SIG-M5 (cell line): ENCODE measurements around the gene ARHGEF19.
"Not testable (repeated sequence)": the region's sequence is repeated elsewhere in the genome, so short reads cannot be mapped to it uniquely, and the experiment has no call there.

Experiments
- DNase-seq: peaks from one replicate; lab custom pipeline; 2025; lab: John Stamatoyannopoulos, UW

Gene ARHGEF19

DNA sequence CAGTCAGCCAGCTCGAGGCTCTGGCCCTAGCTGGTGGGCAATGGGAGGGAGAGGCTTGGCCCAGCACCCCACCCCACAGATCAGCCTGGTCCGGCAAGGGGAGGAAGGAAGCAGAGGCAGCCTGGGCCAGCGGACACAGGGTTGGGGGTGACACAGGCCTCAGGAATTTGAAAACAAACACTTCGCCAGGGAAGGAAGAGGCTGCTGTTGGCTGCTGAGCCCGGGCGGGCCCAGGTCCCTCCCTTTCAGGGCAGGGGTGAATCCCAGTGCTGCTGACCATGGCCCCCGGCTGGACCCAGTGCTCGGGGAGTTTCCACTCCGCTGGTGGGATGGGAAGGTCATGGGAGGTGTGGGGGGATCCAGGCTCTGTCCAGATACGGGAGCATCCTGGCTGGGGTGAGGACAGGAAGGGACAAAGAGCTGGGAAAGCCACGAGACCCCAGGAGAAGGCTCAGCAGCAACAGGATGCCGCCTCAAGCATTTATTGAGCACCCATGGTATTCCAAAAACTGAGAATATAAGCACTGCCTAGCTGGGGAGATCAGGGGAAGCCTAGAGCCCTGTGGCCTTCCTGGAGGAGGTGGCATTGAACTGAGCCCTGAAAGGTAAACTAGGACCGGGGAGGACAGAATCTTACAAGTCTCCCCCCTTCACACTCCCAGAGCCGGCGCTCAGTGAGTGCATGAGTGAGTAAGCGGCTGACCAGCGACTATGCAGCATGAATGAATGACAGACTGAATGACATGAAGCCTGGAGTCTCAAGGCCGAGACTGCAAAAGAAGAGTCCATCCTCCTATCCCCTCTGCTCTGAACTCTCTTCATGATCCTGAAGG, 30.3 kb downstream of the ARHGEF19 start:
- DNase-seq: no peak

GRCh38 chr1:16180291-16180824, 32.1 kb downstream of the ARHGEF19 start:
- DNase-seq: no peak

DNA sequence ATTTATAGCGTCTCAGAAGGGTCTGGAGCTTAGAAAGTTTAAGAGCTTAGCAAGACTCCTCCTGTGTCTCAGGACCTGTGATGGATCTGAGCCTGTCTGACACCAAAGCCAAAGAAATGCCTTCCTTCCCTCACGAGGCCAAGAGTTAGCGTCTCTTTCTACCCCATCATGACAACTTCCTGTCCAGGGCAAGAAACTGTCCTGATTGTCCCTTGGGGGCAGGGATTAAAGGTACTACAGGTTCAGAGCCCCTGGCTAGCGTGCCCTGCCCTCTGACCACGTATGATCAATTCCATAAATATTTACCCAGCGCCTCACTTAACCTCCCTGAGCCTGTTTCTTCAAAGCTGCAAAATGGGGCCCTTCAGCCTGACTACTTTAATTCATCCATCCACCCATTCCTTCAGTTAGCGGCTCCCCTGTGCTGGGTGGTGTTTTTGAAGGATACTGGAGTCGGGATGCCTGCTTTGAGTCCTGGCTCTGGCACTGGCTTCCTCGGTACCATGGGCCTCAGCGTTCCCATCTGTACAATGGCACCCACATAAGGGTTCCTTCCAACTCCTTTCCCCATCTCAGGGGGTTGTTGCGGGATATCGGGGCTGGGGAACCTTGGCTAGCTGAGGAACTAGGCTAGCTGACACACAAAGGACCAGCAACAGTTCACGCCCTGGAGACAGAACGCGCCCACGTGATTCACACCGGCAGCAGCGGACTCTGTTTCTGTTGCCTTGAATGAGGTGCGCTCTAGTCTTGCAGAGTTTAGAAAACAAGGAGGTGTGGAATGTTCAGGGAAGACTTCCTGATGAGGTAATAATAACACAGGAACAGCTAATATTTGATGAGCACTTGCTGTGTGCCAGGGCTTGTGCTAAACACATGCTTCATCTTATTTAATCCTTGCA, 33.6 kb downstream of the ARHGEF19 start:
- DNase-seq: no peak

- no peak for DNase-seq
These were observed 35.1 kb downstream of the ARHGEF19 start for GRCh38 chr1:16177306-16177705.

GRCh38 chr1:16176653-16177052, 35.8 kb downstream of the ARHGEF19 start:
- no peak for DNase-seq

DNA sequence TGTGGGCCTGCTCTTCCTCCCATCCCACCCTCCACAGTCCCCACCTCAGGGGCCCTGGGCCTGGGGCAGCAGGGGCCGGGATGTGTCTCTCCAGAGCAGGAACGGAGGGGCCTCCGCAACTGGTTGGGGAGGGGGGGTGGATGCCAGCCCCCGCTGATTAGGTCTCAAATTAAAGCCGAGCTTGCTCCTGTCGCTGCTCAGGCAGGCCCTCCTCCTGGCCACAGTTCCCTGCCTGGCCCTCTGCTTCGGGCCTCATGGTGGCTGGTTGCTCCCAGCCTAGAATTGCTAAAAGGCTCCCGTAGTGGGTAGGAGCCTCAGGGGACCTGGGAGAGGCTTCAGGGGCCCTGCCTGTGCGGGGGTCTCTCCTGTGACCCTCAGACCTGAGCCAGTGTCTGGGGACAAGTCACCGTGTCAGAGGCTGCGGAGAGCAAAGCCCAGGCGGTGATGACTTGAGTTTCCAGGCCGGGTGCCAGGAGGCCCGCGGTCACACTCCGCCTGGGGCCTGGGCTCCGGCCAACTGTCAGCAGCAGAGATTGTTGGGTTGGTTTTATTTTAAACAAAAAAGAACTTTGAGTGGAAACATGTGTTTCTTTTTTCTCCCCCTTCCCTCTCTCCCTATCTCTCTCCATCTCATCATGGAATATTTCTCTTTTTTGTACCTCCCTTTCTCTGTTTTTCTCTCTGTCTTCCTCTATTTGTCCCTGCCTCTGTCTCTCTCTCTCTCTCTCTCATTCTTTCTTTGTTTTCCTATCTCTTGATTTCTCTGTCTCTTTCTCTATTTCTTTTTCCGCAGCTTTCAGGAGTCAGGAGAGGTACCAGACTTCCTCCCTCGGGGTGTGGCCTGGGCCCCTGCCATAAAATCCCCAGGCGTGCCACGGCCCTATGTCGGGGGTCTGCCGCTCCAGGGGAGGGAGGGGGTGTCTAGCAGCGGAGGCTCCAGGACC, 36.6 kb downstream of the ARHGEF19 start:
- no peak for DNase-seq

- no peak for DNase-seq
These were observed 37.4 kb downstream of the ARHGEF19 start for GRCh38 chr1:16174886-16175598.

- no peak for DNase-seq
These were observed 38.1 kb downstream of the ARHGEF19 start for GRCh38 chr1:16174261-16174868.

- no peak for DNase-seq
These were observed 38.8 kb downstream of the ARHGEF19 start for GRCh38 chr1:16173447-16174260.

- no peak for DNase-seq
These were observed 39.4 kb downstream of the ARHGEF19 start for GRCh38 chr1:16172964-16173446.

GRCh38 chr1:16172218-16172830, 40.1 kb downstream of the ARHGEF19 start:
- DNase-seq: no peak

GRCh38 chr1:16171314-16172151, 40.9 kb downstream of the ARHGEF19 start:
- no peak for DNase-seq

GRCh38 chr1:16170283-16170673, 42.2 kb downstream of the ARHGEF19 start:
- DNase-seq: no peak

DNA sequence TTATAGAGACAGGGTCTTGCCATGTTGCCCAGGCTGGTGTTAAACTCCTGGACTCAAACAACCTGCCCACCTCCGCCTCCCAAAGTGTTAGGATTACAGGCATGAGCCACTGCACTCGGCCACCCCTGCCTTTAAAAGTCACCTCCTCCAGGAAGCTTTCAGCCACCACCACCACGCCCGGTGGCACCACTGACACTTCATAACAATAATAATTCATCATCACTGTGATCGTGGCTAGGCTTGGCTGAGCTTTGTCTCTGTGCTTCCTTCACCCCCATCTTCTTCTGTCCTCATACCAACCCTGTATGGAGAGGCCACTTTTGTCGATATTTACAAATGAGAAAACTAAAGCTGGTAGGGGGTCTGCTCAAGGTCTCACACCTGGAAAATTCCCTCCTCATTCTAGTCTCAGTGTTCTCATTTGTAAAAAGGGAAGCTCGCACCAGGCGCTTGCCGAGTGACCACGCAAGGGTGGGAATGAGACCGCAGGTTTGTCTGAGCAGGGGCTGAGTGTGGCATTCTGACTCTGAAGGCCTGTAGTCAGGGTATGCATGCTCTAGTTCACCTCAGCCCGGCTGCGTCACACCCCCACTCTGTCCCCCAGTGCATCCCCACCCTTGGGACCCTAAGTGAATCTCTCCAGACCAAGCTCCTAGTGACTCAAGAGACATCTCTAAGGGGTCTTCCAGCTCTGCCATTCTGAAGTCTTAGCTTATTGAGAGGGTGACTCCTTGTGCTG, 43.7 kb downstream of the ARHGEF19 start:
- no peak for DNase-seq

GRCh38 chr1:16168144-16168495, 44.3 kb downstream of the ARHGEF19 start:
- DNase-seq: not testable (repeated sequence)

- no peak for DNase-seq
These were observed 44.9 kb downstream of the ARHGEF19 start for GRCh38 chr1:16167331-16168143.

- no peak for DNase-seq
These were observed 46.3 kb downstream of the ARHGEF19 start for GRCh38 chr1:16166117-16166516.
